HepG2 (cell line): ENCODE data around the gene ZNF189. TPM values are rescaled to one million over a fixed set of nuclear protein-coding genes. Genes with fewer than 3 reads are reported as not detected.

ENCODE experiments used
- CEBPB ChIP-seq: IDR thresholded peaks from 2 replicates; pipeline ENCODE4 v1.6.1; 2011; ENCODE audit warnings: low read depth, low read length, improper control_type of control experiment, borderline replicate concordance
- DNMT1 ChIP-seq: sonication (generic); formaldehyde crosslinking; IDR thresholded peaks from 2 replicates; pipeline ENCODE4 v1.5.1; 2020; ENCODE audit warnings: mild to moderate bottlenecking, missing genetic modification reagents
- GFI1 ChIP-seq: sonication (generic); formaldehyde crosslinking; IDR thresholded peaks from 2 replicates; pipeline ENCODE4 v1.5.0; 2020; ENCODE audit warnings: missing genetic modification reagents, mild to moderate bottlenecking, borderline replicate concordance
- KAT2B ChIP-seq: fragments of 150-350 bp; IDR thresholded peaks from 2 replicates; pipeline ENCODE4 v1.6.1; 2014; ENCODE audit warnings: low read depth, low read length, borderline replicate concordance
- NCOA1 ChIP-seq: sonication (generic); formaldehyde crosslinking; IDR thresholded peaks from 2 replicates; pipeline ENCODE4 v1.9.0; 2021; ENCODE audit warnings: missing genetic modification reagents
- NFE2L2 ChIP-seq: fragments of 150-350 bp; IDR thresholded peaks from 2 replicates; pipeline ENCODE4 v1.6.1; 2014; ENCODE audit warnings: low read length
- PRPF4 ChIP-seq: fragments of 200-400 bp; formaldehyde crosslinking; IDR thresholded peaks from 2 replicates; pipeline ENCODE4 v1.6.1; 2016; ENCODE audit warnings: low read length, low read depth; ENCODE audit not compliant: poor library complexity, severe bottlenecking
- REPIN1 ChIP-seq: sonication (generic); formaldehyde crosslinking; IDR thresholded peaks from 2 replicates; pipeline ENCODE4 v1.8.0; 2022; ENCODE audit warnings: missing genetic modification reagents, low read depth, mild to moderate bottlenecking, borderline replicate concordance
- SATB2 ChIP-seq: sonication (generic); formaldehyde crosslinking; IDR thresholded peaks from 2 replicates; pipeline ENCODE4 v1.5.0; 2020; ENCODE audit warnings: missing genetic modification reagents
- SMC3 ChIP-seq: IDR thresholded peaks from 2 replicates; pipeline ENCODE4 v1.6.1; 2011; ENCODE audit warnings: low read length, improper control_type of control experiment
- TCF7L2 ChIP-seq: IDR thresholded peaks from 2 replicates; pipeline ENCODE4 v1.6.1; 2011; ENCODE audit warnings: mild to moderate bottlenecking, low read depth, low read length, moderate library complexity
- ZBTB8A ChIP-seq: sonication (generic); formaldehyde crosslinking; IDR thresholded peaks from 2 replicates; pipeline ENCODE4 v1.4.0; 2020; ENCODE audit warnings: mild to moderate bottlenecking, low read depth, missing genetic modification reagents, borderline replicate concordance
- ZEB1 ChIP-seq: IDR thresholded peaks from 2 replicates; pipeline ENCODE4 v1.6.1; 2012; ENCODE audit warnings: mild to moderate bottlenecking, low read depth, inconsistent platforms; ENCODE audit not compliant: insufficient replicate concordance
- ZFP36L2 ChIP-seq: sonication (generic); formaldehyde crosslinking; IDR thresholded peaks from 2 replicates; pipeline ENCODE4 v1.4.0; 2020; ENCODE audit warnings: missing genetic modification reagents
- ZKSCAN1 ChIP-seq: fragments of 150-350 bp; IDR thresholded peaks from 2 replicates; pipeline ENCODE4 v1.6.1; 2014; ENCODE audit warnings: low read length
- ZMYM4 ChIP-seq: sonication (generic); formaldehyde crosslinking; IDR thresholded peaks from 2 replicates; pipeline ENCODE4 v1.8.1; 2023; ENCODE audit warnings: mild to moderate bottlenecking, missing genetic modification reagents
- ZNF383 ChIP-seq: sonication (generic); formaldehyde crosslinking; IDR thresholded peaks from 2 replicates; pipeline ENCODE4 v1.4.0; 2020; ENCODE audit warnings: missing genetic modification reagents, mild to moderate bottlenecking, borderline replicate concordance
- ZNF567 ChIP-seq: sonication (generic); formaldehyde crosslinking; IDR thresholded peaks from 2 replicates; pipeline ENCODE4 v1.8.1; 2023; ENCODE audit warnings: mild to moderate bottlenecking, missing genetic modification reagents, borderline replicate concordance
- ZNF644 ChIP-seq: IDR thresholded peaks from 2 replicates; pipeline ENCODE4 v1.6.1; 2016; ENCODE audit warnings: low read depth
- polyA plus RNA-seq, 8 experiments: library from polyadenylated mRNA; depleted of rRNA in 3 of 8; stranded (reverse) in 7 of 8; unstranded in 1 of 8; fragments of >200 nt; fragmentation: Illumina TruSeq in 4 of 8; extraction: Trizol in 4 of 8; gene quantifications; 2 replicates each; pipeline versions ENCODE4 v1.2.1 to v1.2.3, GENCODE V29; 2011 to 2016; ENCODE audit warnings: low read depth in 4 of 8, missing spikeins in 1 of 8, mixed read lengths in 1 of 8; ENCODE audit not compliant: insufficient read depth in 1 of 8
- total RNA-seq, 5 experiments: library from RNA; depleted of rRNA; stranded (reverse); fragments of >200 nt; fragmentation: Illumina TruSeq; extraction: Trizol; gene quantifications; 2 replicates each; pipeline ENCODE4 v1.2.3, GENCODE V29; 2016; ENCODE audit warnings: low read depth in 1 of 5
- TF ChIP-seq, protein P1 (sequence below): sonication (generic); formaldehyde crosslinking; conservative IDR thresholded peaks from 2 replicates; pipeline ENCODE4 v1.8.0; 2022; ENCODE audit warnings: mild to moderate bottlenecking, moderate library complexity, missing genetic modification reagents
- TF ChIP-seq, protein P2 (sequence below): sonication (generic); formaldehyde crosslinking; IDR thresholded peaks from 2 replicates; pipeline ENCODE4 v1.4.0; 2020; ENCODE audit warnings: mild to moderate bottlenecking, missing genetic modification reagents
- TF ChIP-seq, protein P3 (sequence below): IDR thresholded peaks from 2 replicates; pipeline ENCODE4 v1.6.1; 2016; ENCODE audit warnings: mild to moderate bottlenecking, missing biosample characterization, missing genetic modification reagents
- TF ChIP-seq, protein P4 (sequence below), 2 experiments: fragments of 450-650 bp in 1 of 2; sonication (generic) in 1 of 2; formaldehyde crosslinking; IDR thresholded peaks; 2 replicates each; pipeline versions ENCODE4 v1.5.0 to v1.8.0; 2020 to 2022; ENCODE audit warnings: mild to moderate bottlenecking in 1 of 2, missing genetic modification reagents in 1 of 2
- TF ChIP-seq, protein P5 (sequence below): sonication (generic); formaldehyde crosslinking; IDR thresholded peaks from 2 replicates; pipeline ENCODE4 v1.8.0; 2022; ENCODE audit warnings: mild to moderate bottlenecking, missing genetic modification reagents, moderate library complexity
- TF ChIP-seq, protein P6 (sequence below): sonication (generic); formaldehyde crosslinking; IDR thresholded peaks from 2 replicates; pipeline ENCODE4 v1.5.0; 2020; ENCODE audit warnings: mild to moderate bottlenecking, missing genetic modification reagents, moderate library complexity

ZNF189 gene
- total and polyA plus RNA-seq, 2 of the 13 experiments (the other 11 are each of a cell fraction or from before 2014, with no cell fraction given) = 8.4 to 50.0 TPM

DNA sequence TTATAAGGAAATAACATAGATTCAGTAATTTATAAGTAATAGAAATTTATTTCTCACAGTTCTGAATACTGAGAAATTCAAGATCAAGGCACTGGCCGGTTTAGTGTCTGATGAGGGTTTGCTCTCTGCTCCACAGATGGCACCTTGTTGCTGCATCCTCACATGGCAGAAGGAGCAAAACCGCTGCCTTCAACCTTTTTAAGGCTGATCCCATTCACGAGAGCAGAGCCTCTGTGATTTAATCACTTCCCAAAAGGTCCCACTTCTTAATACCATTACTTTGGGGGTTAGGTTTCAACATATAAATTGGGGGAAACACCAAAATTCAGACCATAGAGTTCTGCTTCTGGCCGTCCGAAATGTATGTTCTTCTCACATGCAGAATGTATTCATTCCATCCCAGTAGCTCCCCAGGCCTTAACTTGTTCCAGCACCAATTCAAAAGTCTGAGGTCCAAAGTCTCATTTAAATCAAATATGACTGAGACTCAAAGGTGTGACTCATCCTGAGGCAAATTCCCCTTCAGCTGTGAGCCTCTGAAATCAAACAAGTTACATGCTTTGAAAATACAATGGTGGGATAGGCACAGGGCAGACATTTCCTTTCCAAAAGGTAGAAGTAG lies 44.4 kb upstream of the ZNF189 start (continued):
- no peak for TF ChIP-seq REPIN1 (CRISPR knock-in tag)
- no peak for TF ChIP-seq SATB2 (CRISPR knock-in tag)
- TF ChIP-seq ZFP36L2 (CRISPR knock-in tag) = no peak
- TF ChIP-seq CEBPB = no peak
- TF ChIP-seq ZMYM4 (CRISPR knock-in tag) = peak; percentile 84
- TF ChIP-seq NFE2L2 = no peak
- TF ChIP-seq, protein P1, sequence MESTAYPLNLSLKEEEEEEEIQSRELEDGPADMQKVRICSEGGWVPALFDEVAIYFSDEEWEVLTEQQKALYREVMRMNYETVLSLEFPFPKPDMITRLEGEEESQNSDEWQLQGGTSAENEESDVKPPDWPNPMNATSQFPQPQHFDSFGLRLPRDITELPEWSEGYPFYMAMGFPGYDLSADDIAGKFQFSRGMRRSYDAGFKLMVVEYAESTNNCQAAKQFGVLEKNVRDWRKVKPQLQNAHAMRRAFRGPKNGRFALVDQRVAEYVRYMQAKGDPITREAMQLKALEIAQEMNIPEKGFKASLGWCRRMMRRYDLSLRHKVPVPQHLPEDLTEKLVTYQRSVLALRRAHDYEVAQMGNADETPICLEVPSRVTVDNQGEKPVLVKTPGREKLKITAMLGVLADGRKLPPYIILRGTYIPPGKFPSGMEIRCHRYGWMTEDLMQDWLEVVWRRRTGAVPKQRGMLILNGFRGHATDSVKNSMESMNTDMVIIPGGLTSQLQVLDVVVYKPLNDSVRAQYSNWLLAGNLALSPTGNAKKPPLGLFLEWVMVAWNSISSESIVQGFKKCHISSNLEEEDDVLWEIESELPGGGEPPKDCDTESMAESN (CRISPR knock-in tag) = no peak
- TF ChIP-seq, protein P2, sequence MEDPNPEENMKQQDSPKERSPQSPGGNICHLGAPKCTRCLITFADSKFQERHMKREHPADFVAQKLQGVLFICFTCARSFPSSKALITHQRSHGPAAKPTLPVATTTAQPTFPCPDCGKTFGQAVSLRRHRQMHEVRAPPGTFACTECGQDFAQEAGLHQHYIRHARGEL (CRISPR knock-in tag) = no peak
- no peak for TF ChIP-seq PRPF4
- TF ChIP-seq DNMT1 (CRISPR knock-in tag) = no peak
- no peak for TF ChIP-seq ZNF383 (CRISPR knock-in tag)
- TF ChIP-seq, protein P3, sequence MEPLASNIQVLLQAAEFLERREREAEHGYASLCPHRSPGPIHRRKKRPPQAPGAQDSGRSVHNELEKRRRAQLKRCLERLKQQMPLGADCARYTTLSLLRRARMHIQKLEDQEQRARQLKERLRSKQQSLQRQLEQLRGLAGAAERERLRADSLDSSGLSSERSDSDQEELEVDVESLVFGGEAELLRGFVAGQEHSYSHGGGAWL (CRISPR knock-in tag) = no peak
- TF ChIP-seq ZKSCAN1 = no peak
- TF ChIP-seq ZNF567 (CRISPR knock-in tag) = no peak; the same call in 1 of the 2 replicates
- TF ChIP-seq, protein P4, sequence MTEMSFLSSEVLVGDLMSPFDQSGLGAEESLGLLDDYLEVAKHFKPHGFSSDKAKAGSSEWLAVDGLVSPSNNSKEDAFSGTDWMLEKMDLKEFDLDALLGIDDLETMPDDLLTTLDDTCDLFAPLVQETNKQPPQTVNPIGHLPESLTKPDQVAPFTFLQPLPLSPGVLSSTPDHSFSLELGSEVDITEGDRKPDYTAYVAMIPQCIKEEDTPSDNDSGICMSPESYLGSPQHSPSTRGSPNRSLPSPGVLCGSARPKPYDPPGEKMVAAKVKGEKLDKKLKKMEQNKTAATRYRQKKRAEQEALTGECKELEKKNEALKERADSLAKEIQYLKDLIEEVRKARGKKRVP (CRISPR knock-in tag; IDR thresholded peaks at IDR 0.05) = no peak
- TF ChIP-seq GFI1 = peak; percentile 41; the same call in 1 of the 2 replicates
- TF ChIP-seq, protein P5, sequence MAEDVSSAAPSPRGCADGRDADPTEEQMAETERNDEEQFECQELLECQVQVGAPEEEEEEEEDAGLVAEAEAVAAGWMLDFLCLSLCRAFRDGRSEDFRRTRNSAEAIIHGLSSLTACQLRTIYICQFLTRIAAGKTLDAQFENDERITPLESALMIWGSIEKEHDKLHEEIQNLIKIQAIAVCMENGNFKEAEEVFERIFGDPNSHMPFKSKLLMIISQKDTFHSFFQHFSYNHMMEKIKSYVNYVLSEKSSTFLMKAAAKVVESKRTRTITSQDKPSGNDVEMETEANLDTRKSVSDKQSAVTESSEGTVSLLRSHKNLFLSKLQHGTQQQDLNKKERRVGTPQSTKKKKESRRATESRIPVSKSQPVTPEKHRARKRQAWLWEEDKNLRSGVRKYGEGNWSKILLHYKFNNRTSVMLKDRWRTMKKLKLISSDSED (CRISPR knock-in tag) = no peak
- TF ChIP-seq NCOA1 (CRISPR knock-in tag) = peak; percentile 46; the same call in 1 of the 2 replicates
- peak; percentile 88 for TF ChIP-seq ZNF644 (CRISPR knock-in tag)
- TF ChIP-seq SMC3 = peak; percentile 52
- TF ChIP-seq TCF7L2 = no peak
- TF ChIP-seq ZEB1 = peak; percentile 9
- TF ChIP-seq, protein P6, sequence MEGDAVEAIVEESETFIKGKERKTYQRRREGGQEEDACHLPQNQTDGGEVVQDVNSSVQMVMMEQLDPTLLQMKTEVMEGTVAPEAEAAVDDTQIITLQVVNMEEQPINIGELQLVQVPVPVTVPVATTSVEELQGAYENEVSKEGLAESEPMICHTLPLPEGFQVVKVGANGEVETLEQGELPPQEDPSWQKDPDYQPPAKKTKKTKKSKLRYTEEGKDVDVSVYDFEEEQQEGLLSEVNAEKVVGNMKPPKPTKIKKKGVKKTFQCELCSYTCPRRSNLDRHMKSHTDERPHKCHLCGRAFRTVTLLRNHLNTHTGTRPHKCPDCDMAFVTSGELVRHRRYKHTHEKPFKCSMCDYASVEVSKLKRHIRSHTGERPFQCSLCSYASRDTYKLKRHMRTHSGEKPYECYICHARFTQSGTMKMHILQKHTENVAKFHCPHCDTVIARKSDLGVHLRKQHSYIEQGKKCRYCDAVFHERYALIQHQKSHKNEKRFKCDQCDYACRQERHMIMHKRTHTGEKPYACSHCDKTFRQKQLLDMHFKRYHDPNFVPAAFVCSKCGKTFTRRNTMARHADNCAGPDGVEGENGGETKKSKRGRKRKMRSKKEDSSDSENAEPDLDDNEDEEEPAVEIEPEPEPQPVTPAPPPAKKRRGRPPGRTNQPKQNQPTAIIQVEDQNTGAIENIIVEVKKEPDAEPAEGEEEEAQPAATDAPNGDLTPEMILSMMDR (CRISPR knock-in tag) = no peak
- no peak for TF ChIP-seq ZBTB8A (CRISPR knock-in tag)
- no peak for TF ChIP-seq KAT2B
